Measurements from ENCODE around the gene PDLIM1. TPM values are rescaled to one million over a fixed set of nuclear protein-coding genes. Genes with fewer than 3 reads are reported as not detected.

Gene PDLIM1
- total and polyA plus RNA-seq, 2 of the 13 experiments (the other 11 are each of a cell fraction or from before 2014, with no cell fraction given), result 119 to 123 TPM

DNA sequence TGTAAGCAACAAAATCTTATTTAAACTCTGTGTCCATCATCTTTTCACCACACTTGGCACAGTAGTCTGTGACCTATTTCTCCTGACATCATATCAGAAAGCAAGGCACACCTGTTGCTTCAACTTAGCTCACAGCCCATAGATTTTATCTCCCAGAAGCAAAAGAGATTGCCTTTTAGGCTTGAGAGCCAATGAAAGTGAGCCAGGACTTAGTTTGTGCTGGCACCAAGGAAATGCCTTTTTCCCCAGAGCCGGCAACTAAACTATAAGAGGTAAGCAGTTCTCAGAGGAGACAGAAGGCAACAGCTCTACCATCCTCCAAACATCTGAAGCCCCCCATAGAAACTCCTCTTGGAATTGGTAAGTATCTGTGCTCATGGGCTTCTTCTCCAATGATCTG, 96.9 kb downstream of the PDLIM1 start, which contains the start of gene ACSM6 (continued):
- TF ChIP-seq, protein P1, sequence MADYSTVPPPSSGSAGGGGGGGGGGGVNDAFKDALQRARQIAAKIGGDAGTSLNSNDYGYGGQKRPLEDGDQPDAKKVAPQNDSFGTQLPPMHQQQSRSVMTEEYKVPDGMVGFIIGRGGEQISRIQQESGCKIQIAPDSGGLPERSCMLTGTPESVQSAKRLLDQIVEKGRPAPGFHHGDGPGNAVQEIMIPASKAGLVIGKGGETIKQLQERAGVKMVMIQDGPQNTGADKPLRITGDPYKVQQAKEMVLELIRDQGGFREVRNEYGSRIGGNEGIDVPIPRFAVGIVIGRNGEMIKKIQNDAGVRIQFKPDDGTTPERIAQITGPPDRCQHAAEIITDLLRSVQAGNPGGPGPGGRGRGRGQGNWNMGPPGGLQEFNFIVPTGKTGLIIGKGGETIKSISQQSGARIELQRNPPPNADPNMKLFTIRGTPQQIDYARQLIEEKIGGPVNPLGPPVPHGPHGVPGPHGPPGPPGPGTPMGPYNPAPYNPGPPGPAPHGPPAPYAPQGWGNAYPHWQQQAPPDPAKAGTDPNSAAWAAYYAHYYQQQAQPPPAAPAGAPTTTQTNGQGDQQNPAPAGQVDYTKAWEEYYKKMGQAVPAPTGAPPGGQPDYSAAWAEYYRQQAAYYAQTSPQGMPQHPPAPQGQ (CRISPR knock-in tag; IDR thresholded peaks at IDR 0.05; ENCODE audit: borderline replicate concordance), result no peak
- no peak for TF ChIP-seq ZNF75D (CRISPR knock-in tag; IDR thresholded peaks at IDR 0.05; ENCODE audit: borderline replicate concordance)

DNA sequence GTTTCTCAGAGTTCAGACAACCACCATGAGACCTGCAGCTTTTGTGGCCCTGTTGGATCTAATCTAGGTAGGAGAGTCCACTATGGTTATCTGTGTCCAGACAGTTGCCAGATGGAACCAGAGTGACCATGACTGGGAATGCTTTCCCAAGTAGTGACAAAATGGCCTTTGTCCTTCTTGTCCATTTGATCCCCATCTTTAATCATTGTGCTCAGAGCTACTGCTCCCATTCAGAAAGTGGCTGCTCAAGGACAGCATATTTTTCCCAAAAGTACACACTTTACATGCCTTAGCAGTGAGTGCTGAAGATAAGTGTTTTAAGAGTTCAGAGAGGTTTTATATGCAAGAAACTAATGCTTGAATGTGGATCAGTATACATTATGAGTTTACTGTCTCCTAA, 102.2 kb downstream of the PDLIM1 start:
- no peak overlapping the region for H3K9ac ChIP-seq (ENCODE audit: insufficient read depth, low read depth, low read length)
- in situ Hi-C loops (cut with HindIII; ENCODE audit: extremely low pct_ligation_motif_present, low pct_unique_long_range_greater_than_20kb), result no loop called here
- no peaks in the 10 kb centered on the region for H3K79me2 ChIP-seq (ENCODE audit: insufficient read depth, low read length)
- no peak overlapping the region for H2AFZ ChIP-seq (ENCODE audit: low read length)
- H3K9me3 ChIP-seq (ENCODE audit: low read length), result no peaks in the 10 kb centered on the region
- DNase-seq (ENCODE audit: low spot score), result peak; percentile 32
- H3K4me3 ChIP-seq (replicated peaks in 1 of 3; ENCODE audit: insufficient read depth in 1 of 3, low read depth in 2 of 3, low read length in 3 of 3), result no peak overlapping the region
- H3K36me3 ChIP-seq (replicated peaks in 1 of 2; ENCODE audit: control insufficient read depth in 1 of 2, insufficient read depth in 2 of 2, low read length in 2 of 2), result no peaks in the 10 kb centered on the region
- intact Hi-C loops (cut with micrococcal nuclease; ENCODE audit: unreplicated experiment), result no loop called here
- ATAC-seq, result no peak
- no peaks in the 10 kb centered on the region for H4K20me1 ChIP-seq (ENCODE audit: insufficient read depth, low read length)
- H3K4me2 ChIP-seq (ENCODE audit: low read depth, low read length), result peak overlapping the region; percentile 6; the same call in 1 of the 2 replicates
- no peaks in the 10 kb centered on the region for H3K27me3 ChIP-seq (ENCODE audit: control insufficient read depth in 1 of 2, insufficient read depth in 2 of 2, low read length in 2 of 2)
- peaks cover 18% of the 10 kb centered on the region for H3K4me1 ChIP-seq (ENCODE audit: insufficient read depth, low read length)
- H3K27ac ChIP-seq (ENCODE audit: extremely low read length, insufficient read depth, low read length), result no peak overlapping the region
- peak; percentile 73 for FAIRE-seq
- no TSS peak for BruUV-seq (replicated peaks)
- ChIA-PET CTCF (ENCODE audit: low intra/inter-chr PET ratio, low total read pairs) (no interaction called here), POLR2A (no interaction called here)
- TF ChIP-seq ZNF644 (CRISPR knock-in tag; IDR thresholded peaks at IDR 0.05; ENCODE audit: low read depth), result peak; percentile 97
- TF ChIP-seq EP300 (IDR thresholded peaks at IDR 0.05; ENCODE audit: low read depth in 2 of 2, low read length in 2 of 2), result 0 out of 4 replicates have a peak, but pooled peaks of 1 of the 2 experiments have one; percentile 8
- TF ChIP-seq EP300 (CRISPR knock-in tag; IDR thresholded peaks at IDR 0.05; ENCODE audit: borderline replicate concordance), result no peak
- no peak for TF ChIP-seq FOSL2 (CRISPR knock-in tag; IDR thresholded peaks at IDR 0.05)
- TF ChIP-seq, protein P2, sequence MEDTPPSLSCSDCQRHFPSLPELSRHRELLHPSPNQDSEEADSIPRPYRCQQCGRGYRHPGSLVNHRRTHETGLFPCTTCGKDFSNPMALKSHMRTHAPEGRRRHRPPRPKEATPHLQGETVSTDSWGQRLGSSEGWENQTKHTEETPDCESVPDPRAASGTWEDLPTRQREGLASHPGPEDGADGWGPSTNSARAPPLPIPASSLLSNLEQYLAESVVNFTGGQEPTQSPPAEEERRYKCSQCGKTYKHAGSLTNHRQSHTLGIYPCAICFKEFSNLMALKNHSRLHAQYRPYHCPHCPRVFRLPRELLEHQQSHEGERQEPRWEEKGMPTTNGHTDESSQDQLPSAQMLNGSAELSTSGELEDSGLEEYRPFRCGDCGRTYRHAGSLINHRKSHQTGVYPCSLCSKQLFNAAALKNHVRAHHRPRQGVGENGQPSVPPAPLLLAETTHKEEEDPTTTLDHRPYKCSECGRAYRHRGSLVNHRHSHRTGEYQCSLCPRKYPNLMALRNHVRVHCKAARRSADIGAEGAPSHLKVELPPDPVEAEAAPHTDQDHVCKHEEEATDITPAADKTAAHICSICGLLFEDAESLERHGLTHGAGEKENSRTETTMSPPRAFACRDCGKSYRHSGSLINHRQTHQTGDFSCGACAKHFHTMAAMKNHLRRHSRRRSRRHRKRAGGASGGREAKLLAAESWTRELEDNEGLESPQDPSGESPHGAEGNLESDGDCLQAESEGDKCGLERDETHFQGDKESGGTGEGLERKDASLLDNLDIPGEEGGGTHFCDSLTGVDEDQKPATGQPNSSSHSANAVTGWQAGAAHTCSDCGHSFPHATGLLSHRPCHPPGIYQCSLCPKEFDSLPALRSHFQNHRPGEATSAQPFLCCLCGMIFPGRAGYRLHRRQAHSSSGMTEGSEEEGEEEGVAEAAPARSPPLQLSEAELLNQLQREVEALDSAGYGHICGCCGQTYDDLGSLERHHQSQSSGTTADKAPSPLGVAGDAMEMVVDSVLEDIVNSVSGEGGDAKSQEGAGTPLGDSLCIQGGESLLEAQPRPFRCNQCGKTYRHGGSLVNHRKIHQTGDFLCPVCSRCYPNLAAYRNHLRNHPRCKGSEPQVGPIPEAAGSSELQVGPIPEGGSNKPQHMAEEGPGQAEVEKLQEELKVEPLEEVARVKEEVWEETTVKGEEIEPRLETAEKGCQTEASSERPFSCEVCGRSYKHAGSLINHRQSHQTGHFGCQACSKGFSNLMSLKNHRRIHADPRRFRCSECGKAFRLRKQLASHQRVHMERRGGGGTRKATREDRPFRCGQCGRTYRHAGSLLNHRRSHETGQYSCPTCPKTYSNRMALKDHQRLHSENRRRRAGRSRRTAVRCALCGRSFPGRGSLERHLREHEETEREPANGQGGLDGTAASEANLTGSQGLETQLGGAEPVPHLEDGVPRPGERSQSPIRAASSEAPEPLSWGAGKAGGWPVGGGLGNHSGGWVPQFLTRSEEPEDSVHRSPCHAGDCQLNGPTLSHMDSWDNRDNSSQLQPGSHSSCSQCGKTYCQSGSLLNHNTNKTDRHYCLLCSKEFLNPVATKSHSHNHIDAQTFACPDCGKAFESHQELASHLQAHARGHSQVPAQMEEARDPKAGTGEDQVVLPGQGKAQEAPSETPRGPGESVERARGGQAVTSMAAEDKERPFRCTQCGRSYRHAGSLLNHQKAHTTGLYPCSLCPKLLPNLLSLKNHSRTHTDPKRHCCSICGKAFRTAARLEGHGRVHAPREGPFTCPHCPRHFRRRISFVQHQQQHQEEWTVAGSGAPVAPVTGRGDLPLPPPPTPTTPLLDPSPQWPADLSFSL (CRISPR knock-in tag; IDR thresholded peaks at IDR 0.05), result no peak
- 0 out of 2 replicates have a peak, but pooled peaks have one; percentile 16 for TF ChIP-seq GATAD2A (CRISPR knock-in tag; IDR thresholded peaks at IDR 0.05)
- 0 out of 2 replicates have a peak, but pooled peaks have one; percentile 21 for TF ChIP-seq ZNF331 (CRISPR knock-in tag; IDR thresholded peaks at IDR 0.05)
- peak; percentile 58 for TF ChIP-seq ZMYM4 (CRISPR knock-in tag; IDR thresholded peaks at IDR 0.05)
- TF ChIP-seq KAT8 (CRISPR knock-in tag; IDR thresholded peaks at IDR 0.05), result peak; percentile 43; the same call in 1 of the 2 replicates
- TF ChIP-seq, protein P3, sequence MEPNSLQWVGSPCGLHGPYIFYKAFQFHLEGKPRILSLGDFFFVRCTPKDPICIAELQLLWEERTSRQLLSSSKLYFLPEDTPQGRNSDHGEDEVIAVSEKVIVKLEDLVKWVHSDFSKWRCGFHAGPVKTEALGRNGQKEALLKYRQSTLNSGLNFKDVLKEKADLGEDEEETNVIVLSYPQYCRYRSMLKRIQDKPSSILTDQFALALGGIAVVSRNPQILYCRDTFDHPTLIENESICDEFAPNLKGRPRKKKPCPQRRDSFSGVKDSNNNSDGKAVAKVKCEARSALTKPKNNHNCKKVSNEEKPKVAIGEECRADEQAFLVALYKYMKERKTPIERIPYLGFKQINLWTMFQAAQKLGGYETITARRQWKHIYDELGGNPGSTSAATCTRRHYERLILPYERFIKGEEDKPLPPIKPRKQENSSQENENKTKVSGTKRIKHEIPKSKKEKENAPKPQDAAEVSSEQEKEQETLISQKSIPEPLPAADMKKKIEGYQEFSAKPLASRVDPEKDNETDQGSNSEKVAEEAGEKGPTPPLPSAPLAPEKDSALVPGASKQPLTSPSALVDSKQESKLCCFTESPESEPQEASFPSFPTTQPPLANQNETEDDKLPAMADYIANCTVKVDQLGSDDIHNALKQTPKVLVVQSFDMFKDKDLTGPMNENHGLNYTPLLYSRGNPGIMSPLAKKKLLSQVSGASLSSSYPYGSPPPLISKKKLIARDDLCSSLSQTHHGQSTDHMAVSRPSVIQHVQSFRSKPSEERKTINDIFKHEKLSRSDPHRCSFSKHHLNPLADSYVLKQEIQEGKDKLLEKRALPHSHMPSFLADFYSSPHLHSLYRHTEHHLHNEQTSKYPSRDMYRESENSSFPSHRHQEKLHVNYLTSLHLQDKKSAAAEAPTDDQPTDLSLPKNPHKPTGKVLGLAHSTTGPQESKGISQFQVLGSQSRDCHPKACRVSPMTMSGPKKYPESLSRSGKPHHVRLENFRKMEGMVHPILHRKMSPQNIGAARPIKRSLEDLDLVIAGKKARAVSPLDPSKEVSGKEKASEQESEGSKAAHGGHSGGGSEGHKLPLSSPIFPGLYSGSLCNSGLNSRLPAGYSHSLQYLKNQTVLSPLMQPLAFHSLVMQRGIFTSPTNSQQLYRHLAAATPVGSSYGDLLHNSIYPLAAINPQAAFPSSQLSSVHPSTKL (CRISPR knock-in tag; IDR thresholded peaks at IDR 0.05), result peak; percentile 34; the same call in 1 of the 2 replicates
